Suprapubic skin (tissue), 4 donors: ENCODE data around the gene TCF7L2. TPM values are rescaled to one million over a fixed set of nuclear protein-coding genes. Genes with fewer than 3 reads are reported as not detected.

Experiments used
- DNase-seq, 2 donors: peaks; one replicate each; pipeline ENCODE4 v3.0.0-alpha.2; 2019; ENCODE audit warnings: low spot score in 2 of 2
- H3K27ac ChIP-seq: fragments of 200-600 bp; sonication (generic); one replicate; pipeline ENCODE4 v1.5.1; 2019
- H3K27me3 ChIP-seq: fragments of 200-600 bp; sonication (generic); one replicate; pipeline ENCODE4 v1.5.1; 2019
- H3K36me3 ChIP-seq: fragments of 200-600 bp; sonication (generic); one replicate; pipeline ENCODE4 v1.5.1; 2019
- H3K4me1 ChIP-seq: fragments of 200-600 bp; sonication (generic); one replicate; pipeline ENCODE4 v1.5.1; 2019
- H3K4me3 ChIP-seq: fragments of 200-600 bp; sonication (generic); one replicate; pipeline ENCODE4 v1.5.1; 2019; ENCODE audit warnings: mild to moderate bottlenecking
- H3K9me3 ChIP-seq: fragments of 200-600 bp; sonication (generic); one replicate; pipeline ENCODE4 v1.5.1; 2019
- CTCF ChIP-seq, 2 donors: fragments of 200-600 bp in 1 of 2; fragments of 450-650 bp in 1 of 2; sonication (generic) in 1 of 2; IDR thresholded peaks; one replicate each; pipeline ENCODE4 v1.5.1; 2016 to 2019; ENCODE audit warnings: antibody characterized with exemption in 2 of 2, mild to moderate bottlenecking in 1 of 2, moderate library complexity in 1 of 2
- EP300 ChIP-seq: sonication (generic); formaldehyde crosslinking; IDR thresholded peaks from one replicate; pipeline ENCODE4 v1.6.1; 2017; ENCODE audit warnings: antibody characterized with exemption
- POLR2A ChIP-seq, 2 donors: fragments of 450-650 bp; IDR thresholded peaks; one replicate each; pipeline ENCODE4 v1.6.1; 2017; ENCODE audit warnings: antibody characterized with exemption in 2 of 2, mild to moderate bottlenecking in 2 of 2, moderate library complexity in 2 of 2
- POLR2AphosphoS5 ChIP-seq, 3 donors: sonication (generic); formaldehyde crosslinking; IDR thresholded peaks; one replicate each; pipeline ENCODE4 v1.6.1; 2017; ENCODE audit warnings: antibody characterized with exemption in 3 of 3
- WGBS: methylation state at CpG from one replicate; pipeline ENCODE4 v1.1.5; 2018; 5-methylcytosine and 5-hydroxymethylcytosine counted together
- total RNA-seq, 4 donors: library from RNA; depleted of rRNA; stranded (reverse); fragments of >200 nt; gene quantifications; one replicate each; pipeline ENCODE4 v1.1.0, GENCODE V29; 2016

TCF7L2 gene
- total RNA-seq, 4 donors from 2014 or later: 9.9 to 23.3 (median 15.2) TPM

GRCh38 chr10:113096128-113096996 is 146.3 kb downstream of the TCF7L2 start:
- 67% methylated on average over 11 of the region's 11 CpGs for WGBS
- no peak for TF ChIP-seq CTCF (IDR thresholded peaks at IDR 0.05)
- no peak for TF ChIP-seq POLR2AphosphoS5 (IDR thresholded peaks at IDR 0.05)
- TF ChIP-seq EP300: no peak
- TF ChIP-seq POLR2A (IDR thresholded peaks at IDR 0.05): no peak
- Histone ChIP-seq H3K4me1 (peaks cover 42% of the 10 kb centered on the region), H3K27me3 (no peaks in the 10 kb centered on the region), H3K27ac (peak overlapping the region; percentile 67), H3K9me3 (no peaks in the 10 kb centered on the region), H3K4me3 (no peak overlapping the region), H3K36me3 (no peaks in the 10 kb centered on the region)
- DNase-seq: peak in 1 of 2 donors; percentile 50

- Histone ChIP-seq H3K36me3 (no peaks in the 10 kb centered on the region), H3K4me1 (peaks cover 42% of the 10 kb centered on the region)
Observed at GRCh38 chr10:113097036-113097435, 147.0 kb downstream of the TCF7L2 start.

GRCh38 chr10:113099431-113100183 is 149.6 kb downstream of the TCF7L2 start:
- Histone ChIP-seq H3K4me3 (peak overlapping the region; percentile 13), H3K27ac (peak overlapping the region; percentile 32)
- 29% methylated on average over 13 of the region's 13 CpGs for WGBS

More at GRCh38 chr10:113097036-113097435, 147.0 kb downstream of the TCF7L2 start:
- Histone ChIP-seq H3K27me3 (no peaks in the 10 kb centered on the region), H3K9me3 (no peaks in the 10 kb centered on the region), H3K27ac (peak overlapping the region; percentile 67), H3K4me3 (no peak overlapping the region)
- DNase-seq: no peak
- no peak for TF ChIP-seq EP300
- no peak for TF ChIP-seq CTCF (IDR thresholded peaks at IDR 0.05)
- no peak for TF ChIP-seq POLR2A (IDR thresholded peaks at IDR 0.05)
- no peak for TF ChIP-seq POLR2AphosphoS5 (IDR thresholded peaks at IDR 0.05)
- 63% methylated on average over 6 of the region's 6 CpGs for whole genome bisulfite sequencing

GRCh38 chr10:113100281-113100680 is 150.2 kb downstream of the TCF7L2 start:
- DNase-seq: no peak
- WGBS: 74% methylated on average over 7 of the region's 7 CpGs
- H3K27ac ChIP-seq: no peak overlapping the region
- no peaks in the 10 kb centered on the region for H3K9me3 ChIP-seq
- no peak for TF ChIP-seq CTCF (IDR thresholded peaks at IDR 0.05)
- TF ChIP-seq POLR2AphosphoS5 (IDR thresholded peaks at IDR 0.05): no peak
- no peak for TF ChIP-seq EP300
- no peak for TF ChIP-seq POLR2A (IDR thresholded peaks at IDR 0.05)
- H3K4me3 ChIP-seq: no peak overlapping the region
- H3K4me1 ChIP-seq: peaks cover 47% of the 10 kb centered on the region
- no peaks in the 10 kb centered on the region for H3K36me3 ChIP-seq
- H3K27me3 ChIP-seq: no peaks in the 10 kb centered on the region

More at GRCh38 chr10:113099431-113100183, 149.6 kb downstream of the TCF7L2 start:
- TF ChIP-seq POLR2A (IDR thresholded peaks at IDR 0.05) (no peak), CTCF (IDR thresholded peaks at IDR 0.05) (no peak), EP300 (no peak), POLR2AphosphoS5 (IDR thresholded peaks at IDR 0.05) (no peak)
- no peak for DNase-seq
- Histone ChIP-seq H3K27me3 (no peaks in the 10 kb centered on the region), H3K36me3 (no peaks in the 10 kb centered on the region), H3K9me3 (no peaks in the 10 kb centered on the region), H3K4me1 (peaks cover 40% of the 10 kb centered on the region)
